GM12872 (cell line): ENCODE measurements around the gene FARP2.

Experiments
- TF ChIP-seq, protein P1 (sequence below): IDR thresholded peaks from 3 replicates; pipeline ENCODE4 v1.5.1; 2011; ENCODE audit warnings: low read depth, mild to moderate bottlenecking, low read length, moderate library complexity; ENCODE audit not compliant: insufficient read depth

The FARP2 gene

DNA sequence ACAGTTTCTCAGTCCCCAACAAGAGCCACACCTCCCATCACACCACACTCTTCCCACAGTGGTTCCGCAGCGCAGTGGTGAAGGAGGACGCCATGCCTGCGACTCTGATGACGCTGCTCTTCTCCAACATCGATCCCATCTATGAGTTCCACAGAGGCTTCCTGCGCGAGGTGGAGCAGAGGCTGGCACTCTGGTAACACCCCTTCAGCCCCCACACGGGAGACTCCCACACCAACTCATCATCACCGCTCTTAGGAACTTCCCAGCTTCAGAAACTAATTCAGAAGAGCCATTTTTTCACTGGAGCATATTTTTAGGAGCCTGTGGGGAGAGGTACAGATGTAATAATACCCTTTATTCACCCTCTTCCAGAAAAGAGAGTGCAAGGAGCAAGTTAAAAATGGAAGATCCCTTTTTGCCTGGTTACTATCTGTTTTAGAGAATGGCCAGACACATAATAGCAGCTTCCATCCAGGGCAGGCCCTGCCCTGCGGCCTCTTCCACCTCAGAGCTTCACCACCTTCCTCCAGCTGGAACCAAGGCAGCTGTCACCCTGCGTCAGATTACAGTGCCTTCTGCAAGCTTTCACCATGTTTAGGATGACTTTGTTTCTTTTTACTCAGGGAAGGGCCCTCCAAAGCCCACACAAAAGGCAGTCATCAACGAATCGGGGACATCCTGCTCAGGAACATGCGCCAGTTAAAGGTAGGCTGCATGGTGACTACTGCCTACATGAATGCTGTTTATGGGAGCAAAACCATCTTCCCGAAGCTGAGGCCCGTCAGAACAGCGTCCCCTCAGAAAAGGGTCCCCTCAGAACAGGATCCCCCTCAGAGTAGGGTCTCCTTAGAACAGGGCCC, 107.4 kb downstream of the FARP2 start:
- TF ChIP-seq, protein P1, sequence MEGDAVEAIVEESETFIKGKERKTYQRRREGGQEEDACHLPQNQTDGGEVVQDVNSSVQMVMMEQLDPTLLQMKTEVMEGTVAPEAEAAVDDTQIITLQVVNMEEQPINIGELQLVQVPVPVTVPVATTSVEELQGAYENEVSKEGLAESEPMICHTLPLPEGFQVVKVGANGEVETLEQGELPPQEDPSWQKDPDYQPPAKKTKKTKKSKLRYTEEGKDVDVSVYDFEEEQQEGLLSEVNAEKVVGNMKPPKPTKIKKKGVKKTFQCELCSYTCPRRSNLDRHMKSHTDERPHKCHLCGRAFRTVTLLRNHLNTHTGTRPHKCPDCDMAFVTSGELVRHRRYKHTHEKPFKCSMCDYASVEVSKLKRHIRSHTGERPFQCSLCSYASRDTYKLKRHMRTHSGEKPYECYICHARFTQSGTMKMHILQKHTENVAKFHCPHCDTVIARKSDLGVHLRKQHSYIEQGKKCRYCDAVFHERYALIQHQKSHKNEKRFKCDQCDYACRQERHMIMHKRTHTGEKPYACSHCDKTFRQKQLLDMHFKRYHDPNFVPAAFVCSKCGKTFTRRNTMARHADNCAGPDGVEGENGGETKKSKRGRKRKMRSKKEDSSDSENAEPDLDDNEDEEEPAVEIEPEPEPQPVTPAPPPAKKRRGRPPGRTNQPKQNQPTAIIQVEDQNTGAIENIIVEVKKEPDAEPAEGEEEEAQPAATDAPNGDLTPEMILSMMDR: no peak

DNA sequence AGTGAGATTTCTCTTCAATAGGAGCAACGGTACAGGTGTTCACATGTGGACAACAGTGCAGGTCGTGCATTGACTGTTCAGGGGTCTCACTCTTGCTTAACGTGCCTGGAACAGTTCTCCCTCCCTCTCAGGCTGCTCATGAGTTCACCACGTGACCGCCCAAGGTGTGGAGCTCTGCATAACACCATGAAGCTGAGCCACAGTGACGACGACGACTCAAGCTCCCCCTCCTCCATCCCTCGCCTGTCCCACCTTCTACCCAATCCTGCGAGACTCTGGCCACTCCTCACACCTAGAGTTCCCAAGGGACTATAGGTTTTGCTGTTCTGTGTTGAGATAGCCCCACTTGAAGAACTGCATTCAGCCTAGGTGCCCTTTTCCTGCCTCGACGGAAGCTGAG, 109.5 kb downstream of the FARP2 start:
- TF ChIP-seq, protein P1: no peak

DNA sequence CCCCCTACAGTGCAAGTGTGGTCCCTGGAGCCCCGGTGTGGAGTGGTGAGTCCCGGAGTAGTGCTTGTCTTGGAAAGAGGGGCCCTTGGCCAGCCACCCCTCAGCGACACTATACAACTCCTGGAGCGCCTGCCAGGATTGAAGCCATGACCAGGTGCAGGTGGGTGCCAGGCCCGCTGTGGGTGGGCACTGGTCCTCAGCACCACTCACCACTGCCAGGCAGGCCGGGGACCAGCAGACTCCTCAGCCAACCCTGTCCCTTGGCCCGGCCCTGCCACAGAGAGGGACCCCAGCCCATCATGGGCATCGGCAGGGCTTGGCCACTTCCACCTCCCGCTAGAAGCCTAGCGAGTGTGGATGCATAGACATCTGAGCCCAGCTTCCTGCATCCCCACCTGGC, 110.1 kb downstream of the FARP2 start:
- TF ChIP-seq, protein P1: no peak

DNA sequence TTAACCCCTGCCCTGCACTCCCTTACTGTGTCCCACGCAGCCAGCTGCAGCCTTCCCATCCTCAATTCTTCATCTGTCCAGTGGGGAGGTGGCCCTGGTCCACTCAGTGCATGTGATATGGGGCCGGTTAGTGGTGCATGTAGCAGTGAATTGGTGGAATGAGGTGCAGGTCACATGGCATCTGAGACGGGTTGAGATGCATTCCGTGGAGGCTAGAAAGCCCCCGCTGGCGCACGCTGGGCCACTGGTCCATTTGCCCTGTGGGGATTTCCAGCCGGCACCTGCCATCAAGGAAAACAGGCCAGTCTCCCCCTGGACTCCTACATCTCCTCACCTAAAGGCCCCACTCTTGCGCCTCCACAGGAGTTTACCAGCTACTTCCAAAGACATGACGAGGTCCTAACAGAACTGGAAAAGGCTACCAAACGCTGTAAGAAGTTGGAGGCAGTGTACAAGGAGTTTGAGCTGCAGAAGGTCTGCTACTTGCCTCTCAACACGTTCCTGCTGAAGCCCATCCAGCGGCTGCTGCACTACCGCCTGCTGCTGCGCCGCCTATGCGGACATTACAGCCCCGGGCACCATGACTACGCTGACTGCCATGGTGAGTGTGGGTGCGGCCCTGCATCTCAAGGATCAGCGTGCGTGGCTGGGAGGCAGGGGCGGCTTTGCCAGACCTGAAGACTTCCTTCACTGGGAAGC, 111.8 kb downstream of the FARP2 start:
- TF ChIP-seq, protein P1: no peak

DNA sequence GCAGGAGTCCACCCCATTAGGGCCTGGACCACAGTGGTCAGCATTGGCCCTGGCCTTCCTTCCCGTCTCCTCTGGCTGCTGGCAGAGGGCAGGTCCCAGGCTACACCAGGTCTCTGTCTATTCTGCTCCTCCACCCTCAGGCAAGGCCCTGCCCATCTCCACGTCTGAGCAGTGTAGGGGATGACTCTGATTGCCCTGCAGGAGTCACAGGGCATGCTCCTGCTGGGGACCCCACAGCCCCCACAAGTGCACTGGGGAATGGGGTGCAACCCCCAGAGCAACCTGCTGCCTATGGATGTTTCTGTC, 112.3 kb downstream of the FARP2 start:
- TF ChIP-seq, protein P1: no peak

GRCh38 chr2:241469746-241470145, 113.7 kb downstream of the FARP2 start:
- TF ChIP-seq, protein P1: no peak

DNA sequence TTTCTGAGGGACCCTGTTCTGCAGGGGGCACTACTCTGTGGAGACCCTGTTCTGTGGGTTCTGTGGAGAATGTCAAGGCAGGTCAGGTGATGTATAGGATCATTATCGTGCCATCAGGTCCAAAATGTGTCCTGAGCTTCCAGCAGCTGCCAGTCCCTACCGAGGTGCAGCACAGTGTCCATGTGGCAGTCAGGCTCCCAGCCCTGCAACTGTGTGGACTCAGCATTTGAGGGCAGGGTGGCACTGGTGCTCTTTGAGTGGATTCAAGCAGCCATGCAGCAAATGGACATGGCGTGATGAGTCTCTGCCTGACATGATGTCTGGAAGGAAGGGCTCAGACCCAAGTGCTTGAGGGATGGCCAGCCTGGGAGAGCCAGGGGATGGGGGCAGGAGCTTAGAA, 117.3 kb downstream of the FARP2 start:
- TF ChIP-seq, protein P1: no peak
